Osteocyte (in vitro differentiated cells): ENCODE data around the gene CBLN3. TPM values are rescaled to one million over a fixed set of nuclear protein-coding genes. Genes with fewer than 3 reads are reported as not detected.

Experiments used
- DNase-seq: peaks from one replicate; pipeline ENCODE4 v3.0.0; 2021; ENCODE audit warnings: mixed read lengths; ENCODE audit not compliant: unreplicated experiment; ENCODE audit errors: extremely low spot score
- H3K27ac Mint-ChIP-seq: one replicate; pipeline ENCODE4 v1.8.0; 2021; ENCODE audit warnings: mild to moderate bottlenecking, mixed read lengths; ENCODE audit not compliant: unreplicated experiment
- H3K27me3 Mint-ChIP-seq: one replicate; pipeline ENCODE4 v1.8.0; 2021; ENCODE audit warnings: mixed read lengths; ENCODE audit not compliant: unreplicated experiment
- H3K36me3 Mint-ChIP-seq: one replicate; pipeline ENCODE4 v1.8.0; 2021; ENCODE audit warnings: mixed read lengths; ENCODE audit not compliant: unreplicated experiment
- H3K4me1 Mint-ChIP-seq: one replicate; pipeline ENCODE4 v1.8.0; 2021; ENCODE audit warnings: mixed read lengths; ENCODE audit not compliant: unreplicated experiment
- H3K4me3 Mint-ChIP-seq: one replicate; pipeline ENCODE4 v1.8.0; 2021; ENCODE audit warnings: mild to moderate bottlenecking, moderate library complexity, mixed read lengths; ENCODE audit not compliant: unreplicated experiment
- H3K9me3 Mint-ChIP-seq: one replicate; pipeline ENCODE4 v1.8.0; 2021; ENCODE audit warnings: mixed read lengths; ENCODE audit not compliant: unreplicated experiment
- total RNA-seq: library from RNA; stranded (reverse); gene quantifications from 2 replicates; pipeline ENCODE4 v1.2.1, GENCODE V29; 2021
- TF ChIP-seq, protein P1 (sequence below): fragments of 200-600 bp; sonication (generic); IDR thresholded peaks from 2 replicates; pipeline ENCODE4 v1.5.0; 2021; ENCODE audit warnings: antibody characterized with exemption, mild to moderate bottlenecking, moderate library complexity

CBLN3 gene
- total RNA-seq, 1 donor from 2014 or later, result 5.5 TPM

DNA sequence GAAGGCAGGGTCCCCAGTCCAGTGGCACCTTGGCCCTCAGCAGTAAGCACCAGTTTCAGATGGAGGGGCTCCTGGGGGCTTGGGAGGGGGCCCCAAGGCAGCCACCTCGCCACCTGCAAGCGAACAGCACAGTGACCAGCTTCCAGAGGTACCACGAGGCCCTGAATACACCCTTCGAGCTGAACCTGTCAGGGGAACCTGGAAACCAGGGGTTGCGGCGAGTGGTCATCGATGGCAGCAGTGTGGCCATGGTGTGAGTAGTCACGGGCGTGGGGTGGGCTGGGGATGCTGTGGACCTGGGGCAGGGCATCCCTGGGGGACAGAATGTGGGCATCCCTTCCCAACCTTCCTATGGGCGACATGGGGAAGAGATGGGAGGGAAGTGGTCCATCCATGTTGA lies 19.5 kb downstream of the CBLN3 start:
- Mint-ChIP-seq H3K27ac (no peak overlapping the region), H3K4me1 (peaks cover 1% of the 10 kb centered on the region), H3K9me3 (no peaks in the 10 kb centered on the region), H3K27me3 (no peaks in the 10 kb centered on the region), H3K36me3 (peaks cover 30% of the 10 kb centered on the region), H3K4me3 (no peak overlapping the region)
- TF ChIP-seq, protein P1, sequence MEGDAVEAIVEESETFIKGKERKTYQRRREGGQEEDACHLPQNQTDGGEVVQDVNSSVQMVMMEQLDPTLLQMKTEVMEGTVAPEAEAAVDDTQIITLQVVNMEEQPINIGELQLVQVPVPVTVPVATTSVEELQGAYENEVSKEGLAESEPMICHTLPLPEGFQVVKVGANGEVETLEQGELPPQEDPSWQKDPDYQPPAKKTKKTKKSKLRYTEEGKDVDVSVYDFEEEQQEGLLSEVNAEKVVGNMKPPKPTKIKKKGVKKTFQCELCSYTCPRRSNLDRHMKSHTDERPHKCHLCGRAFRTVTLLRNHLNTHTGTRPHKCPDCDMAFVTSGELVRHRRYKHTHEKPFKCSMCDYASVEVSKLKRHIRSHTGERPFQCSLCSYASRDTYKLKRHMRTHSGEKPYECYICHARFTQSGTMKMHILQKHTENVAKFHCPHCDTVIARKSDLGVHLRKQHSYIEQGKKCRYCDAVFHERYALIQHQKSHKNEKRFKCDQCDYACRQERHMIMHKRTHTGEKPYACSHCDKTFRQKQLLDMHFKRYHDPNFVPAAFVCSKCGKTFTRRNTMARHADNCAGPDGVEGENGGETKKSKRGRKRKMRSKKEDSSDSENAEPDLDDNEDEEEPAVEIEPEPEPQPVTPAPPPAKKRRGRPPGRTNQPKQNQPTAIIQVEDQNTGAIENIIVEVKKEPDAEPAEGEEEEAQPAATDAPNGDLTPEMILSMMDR, result no peak
- no peak for DNase-seq

GRCh38 chr14:24409192-24409591 lies 20.3 kb downstream of the CBLN3 start:
- TF ChIP-seq, protein P1, result no peak
- Mint-ChIP-seq H3K9me3 (no peaks in the 10 kb centered on the region), H3K27ac (no peak overlapping the region), H3K36me3 (peaks cover 24% of the 10 kb centered on the region), H3K4me3 (no peak overlapping the region), H3K27me3 (no peaks in the 10 kb centered on the region), H3K4me1 (peaks cover 3% of the 10 kb centered on the region)
- DNase-seq, result no peak

DNA sequence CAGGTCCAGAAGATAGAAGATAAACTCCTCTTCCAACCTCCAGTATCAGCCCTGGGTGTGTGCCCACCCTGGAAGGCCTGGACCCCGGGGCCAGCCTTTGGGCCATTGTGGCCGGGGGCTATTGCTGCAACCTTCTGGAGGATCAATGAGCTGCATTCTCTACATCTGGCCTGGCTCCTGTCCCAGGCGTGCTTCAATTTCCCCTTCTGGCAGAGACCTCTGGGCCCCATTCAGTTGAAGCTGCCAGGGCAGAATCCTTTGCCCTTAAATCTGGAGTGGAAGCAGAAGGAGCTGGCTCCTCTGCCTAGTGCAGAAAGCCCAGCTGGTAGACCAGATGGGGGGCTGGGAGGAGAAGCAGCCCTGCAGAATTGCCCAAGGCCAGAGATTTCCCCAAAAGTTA lies 20.7 kb downstream of the CBLN3 start:
- Mint-ChIP-seq H3K36me3 (peaks cover 26% of the 10 kb centered on the region), H3K27me3 (no peaks in the 10 kb centered on the region), H3K4me3 (no peak overlapping the region), H3K27ac (no peak overlapping the region), H3K9me3 (no peaks in the 10 kb centered on the region), H3K4me1 (peaks cover 8% of the 10 kb centered on the region)
- TF ChIP-seq, protein P1, result no peak
- DNase-seq, result no peak

DNA sequence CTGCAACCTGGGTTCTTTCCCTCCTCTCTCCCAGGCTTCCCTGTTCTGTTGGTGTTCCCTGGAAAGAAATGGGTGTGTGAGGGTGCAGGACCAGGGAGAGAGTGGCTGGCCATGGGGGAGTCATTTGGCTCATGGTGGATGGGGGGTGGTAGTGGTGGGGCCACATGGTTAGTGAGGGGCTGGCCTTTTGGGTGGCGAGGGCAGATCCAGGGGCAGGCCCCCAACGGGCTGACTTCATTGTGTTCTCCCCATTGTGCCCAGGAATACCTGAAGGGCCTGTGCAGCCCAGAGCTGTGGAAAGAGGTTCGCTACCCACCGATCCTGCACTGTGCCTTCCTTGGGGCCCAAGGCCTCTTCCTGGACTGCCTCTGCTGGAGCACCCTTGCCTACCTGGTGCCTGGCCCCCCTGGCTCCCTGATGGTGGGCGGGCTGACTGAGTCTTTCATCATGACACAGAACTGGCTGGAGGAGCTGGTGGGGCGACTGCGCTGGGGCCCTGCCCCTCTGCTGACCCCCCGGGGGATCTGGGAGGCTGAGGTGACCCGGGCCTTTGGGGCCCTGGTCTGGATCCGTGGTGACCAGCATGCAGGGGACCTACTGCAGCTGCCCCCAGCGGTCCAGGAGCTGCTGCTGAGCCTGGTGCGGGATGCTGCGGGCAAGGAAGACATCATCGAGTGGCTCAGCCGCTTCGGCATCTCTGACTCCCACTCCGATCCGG lies 21.7 kb downstream of the CBLN3 start:
- Mint-ChIP-seq H3K36me3 (peaks cover 30% of the 10 kb centered on the region), H3K9me3 (no peaks in the 10 kb centered on the region), H3K4me1 (peaks cover 18% of the 10 kb centered on the region), H3K27me3 (no peaks in the 10 kb centered on the region), H3K27ac (no peak overlapping the region), H3K4me3 (no peak overlapping the region)
- TF ChIP-seq, protein P1, result no peak
- no peak for DNase-seq

GRCh38 chr14:24406416-24406815 lies 23.1 kb downstream of the CBLN3 start:
- no peak overlapping the region for H3K27ac Mint-ChIP-seq
- no peaks in the 10 kb centered on the region for H3K9me3 Mint-ChIP-seq
- H3K4me3 Mint-ChIP-seq, result no peak overlapping the region
- TF ChIP-seq, protein P1, result no peak
- no peak for DNase-seq
- peaks cover 30% of the 10 kb centered on the region for H3K4me1 Mint-ChIP-seq
- H3K27me3 Mint-ChIP-seq, result no peaks in the 10 kb centered on the region
- peaks cover 27% of the 10 kb centered on the region for H3K36me3 Mint-ChIP-seq
